NCI-H526 treated with DMSO at 0.1 percent for 48 hours (cell line): ENCODE measurements around the gene CBFA2T3.

ENCODE experiments used
- DNase-seq: peaks from one replicate; lab custom pipeline; 2025; lab: John Stamatoyannopoulos, UW

The CBFA2T3 gene

DNA sequence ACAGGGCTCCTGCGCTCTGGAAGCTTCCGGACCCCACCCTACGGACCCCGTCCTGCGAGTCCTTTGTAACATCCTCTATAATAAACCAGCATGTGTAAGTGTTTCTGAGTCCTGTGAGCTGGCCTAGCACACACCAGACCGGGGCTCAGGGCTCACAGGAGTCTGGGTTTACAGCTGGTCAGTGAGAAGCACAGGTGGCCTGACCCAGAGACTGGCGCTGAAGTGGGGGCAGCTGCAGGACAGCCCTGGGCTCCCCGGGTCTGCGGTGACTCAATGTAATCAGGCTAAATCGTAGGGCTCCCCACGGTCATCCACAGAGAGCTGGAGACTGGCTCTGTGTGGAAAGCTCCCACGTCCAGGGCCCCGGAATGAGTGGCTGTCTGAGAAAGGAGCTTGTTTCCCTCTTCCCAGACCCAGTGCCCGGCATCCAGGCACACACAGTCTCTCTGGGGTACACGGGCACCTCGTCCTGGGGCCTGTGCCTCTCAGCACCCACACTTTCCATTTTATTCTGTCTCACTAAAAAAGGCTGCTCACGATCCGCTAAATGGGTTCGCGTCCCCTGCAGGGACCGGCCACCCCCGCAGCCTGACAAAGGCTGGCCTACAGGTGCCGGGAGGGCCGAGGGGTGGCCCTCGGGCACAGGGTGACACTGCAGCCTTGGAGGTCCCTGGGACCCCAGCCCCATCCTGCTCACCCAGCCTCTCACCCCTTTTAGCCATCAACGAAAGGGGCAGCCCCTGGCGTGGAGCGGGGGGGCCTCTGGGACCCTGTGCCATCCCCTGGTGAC is 18.9 kb upstream of the CBFA2T3 start:
- DNase-seq = no peak

DNA sequence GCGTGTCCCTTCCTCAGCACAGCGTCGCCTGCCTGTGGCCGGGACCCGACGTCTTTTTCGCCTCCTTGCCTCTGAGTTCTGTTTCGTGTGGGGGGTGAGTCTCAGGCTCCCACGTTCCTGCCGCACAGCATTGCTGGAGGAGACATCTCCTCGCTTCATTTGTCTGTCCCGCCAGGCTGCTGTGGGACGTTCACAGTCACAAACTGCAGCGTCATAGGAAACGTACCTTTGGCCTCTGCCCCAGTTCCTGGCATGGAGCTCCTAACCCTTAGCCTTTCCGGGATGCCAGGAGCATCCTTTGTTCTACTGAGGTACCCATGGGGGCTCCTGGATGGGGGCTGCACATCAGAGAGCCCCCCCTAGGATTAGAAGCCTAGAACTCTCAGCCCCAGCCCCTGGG is 18.2 kb upstream of the CBFA2T3 start:
- DNase-seq = no peak

DNA sequence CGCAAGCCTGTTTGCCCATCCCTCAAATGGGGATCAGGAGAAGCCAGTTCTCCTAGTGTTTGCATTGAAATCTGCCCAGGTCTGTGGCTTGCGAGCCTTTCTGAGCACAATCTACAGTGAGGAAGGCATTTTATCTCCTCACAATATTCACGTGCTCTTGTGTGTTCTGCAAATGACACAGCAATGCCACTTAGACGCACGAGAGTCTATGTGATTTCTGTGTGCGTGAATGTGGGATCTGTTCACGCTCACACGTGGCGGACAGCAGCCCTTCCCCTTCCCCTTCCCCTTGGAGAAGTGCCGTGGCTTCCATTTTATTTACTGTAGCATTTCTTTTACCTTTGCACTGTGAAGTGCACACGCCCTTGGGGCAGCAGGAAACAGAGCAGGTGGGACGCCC is 17.7 kb upstream of the CBFA2T3 start:
- no peak for DNase-seq

DNA sequence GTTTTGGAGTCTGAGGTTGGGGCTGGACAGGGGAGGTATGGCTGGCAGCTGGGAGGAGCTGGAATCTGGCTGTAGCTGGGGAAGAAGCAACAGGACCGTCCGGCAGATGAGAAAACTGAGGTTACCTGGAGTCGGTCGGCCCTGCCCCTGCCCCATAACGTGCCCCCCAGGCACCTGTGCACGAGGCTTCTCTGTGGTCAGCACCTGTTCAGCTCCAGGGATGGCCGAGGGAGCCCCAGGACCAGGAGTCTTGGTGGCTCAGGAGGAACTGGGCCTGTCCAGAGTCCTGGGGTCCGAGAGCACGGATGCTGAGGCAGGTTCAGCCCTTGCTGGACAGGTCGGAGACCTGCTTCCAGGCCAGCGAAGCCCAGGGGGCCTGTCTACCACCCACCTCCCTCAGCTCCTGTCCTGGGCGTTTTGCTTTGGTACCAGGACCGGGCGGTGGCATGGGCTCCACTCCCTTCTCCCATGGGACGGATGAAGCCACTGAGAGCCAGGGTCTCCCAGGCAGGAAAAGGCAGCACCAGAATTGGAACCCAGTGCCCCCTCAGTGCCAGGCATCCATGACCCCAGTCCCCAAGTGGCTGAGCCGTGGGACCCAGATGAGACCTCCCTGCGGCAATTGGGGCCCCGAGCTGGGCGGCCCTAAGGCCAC is 17.1 kb upstream of the CBFA2T3 start:
- no peak for DNase-seq

DNA sequence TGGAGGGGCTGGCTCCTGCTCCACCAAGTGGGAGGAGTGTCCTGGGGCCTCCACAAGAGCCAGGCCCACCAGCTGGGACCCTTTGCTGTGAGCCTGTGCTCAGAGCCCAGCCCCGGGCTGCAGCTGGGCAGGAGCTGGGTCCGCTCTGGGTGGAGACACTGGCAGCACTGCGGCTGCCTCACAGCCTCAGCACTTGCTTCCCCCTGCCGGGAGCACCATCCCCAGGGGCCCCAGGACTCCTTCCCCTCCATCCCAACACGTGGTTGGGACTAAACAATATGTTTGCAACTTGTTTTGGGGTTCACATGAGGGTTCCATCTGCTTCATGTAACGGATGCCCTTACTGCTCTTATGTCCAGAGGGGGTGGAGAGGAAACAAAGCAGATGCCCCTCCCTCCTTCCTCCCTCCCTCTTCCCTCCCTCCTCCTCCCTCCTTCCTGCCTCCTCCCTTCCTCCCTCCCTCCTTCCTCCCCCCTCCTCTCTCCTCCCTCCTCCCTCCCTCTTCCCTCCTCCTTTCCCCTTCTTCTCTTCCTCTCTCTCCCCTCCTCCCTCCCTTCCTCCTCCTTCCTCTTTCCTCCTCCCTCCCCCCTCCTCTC is 16.3 kb upstream of the CBFA2T3 start:
- DNase-seq = no peak

DNA sequence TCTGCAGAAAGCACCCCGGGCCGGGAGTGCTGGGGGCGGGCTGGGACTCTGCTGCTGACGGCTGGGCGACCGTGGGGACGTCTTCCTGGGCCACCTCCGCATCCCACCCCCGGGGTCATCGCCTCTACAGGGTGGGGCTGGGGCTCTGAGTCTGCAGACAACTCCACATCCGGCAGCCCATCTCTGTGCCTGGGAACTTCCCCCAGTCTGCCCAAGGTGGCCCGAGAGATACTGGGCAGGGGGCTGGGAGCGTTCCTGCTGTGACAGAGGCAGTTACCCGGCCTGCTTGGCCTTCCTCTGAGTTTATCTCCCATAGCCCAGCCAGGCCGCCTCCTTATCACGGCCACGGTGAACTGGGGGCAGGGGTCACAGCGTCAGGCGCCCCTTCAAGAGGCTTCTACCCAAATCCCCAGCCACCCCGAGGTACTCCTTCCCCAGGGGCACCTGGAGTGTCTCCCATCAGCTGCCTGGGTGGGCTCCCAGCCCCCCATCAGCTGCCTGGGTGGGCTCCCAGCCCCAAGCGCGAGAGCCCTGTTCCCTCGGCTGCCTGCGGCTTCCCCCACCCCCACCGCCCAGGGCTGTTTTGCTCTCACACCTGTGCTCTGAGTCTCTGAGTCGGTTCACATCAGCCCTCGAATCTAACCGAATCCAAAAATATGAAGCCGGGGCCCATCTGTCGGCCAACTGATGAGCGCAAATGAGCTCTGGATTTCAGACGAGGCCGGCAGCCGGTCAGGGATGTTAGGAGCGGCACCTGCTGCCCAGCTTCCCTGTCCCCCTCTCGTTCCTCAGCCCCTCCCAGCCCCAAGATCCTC is 15.6 kb upstream of the CBFA2T3 start:
- DNase-seq = no peak

DNA sequence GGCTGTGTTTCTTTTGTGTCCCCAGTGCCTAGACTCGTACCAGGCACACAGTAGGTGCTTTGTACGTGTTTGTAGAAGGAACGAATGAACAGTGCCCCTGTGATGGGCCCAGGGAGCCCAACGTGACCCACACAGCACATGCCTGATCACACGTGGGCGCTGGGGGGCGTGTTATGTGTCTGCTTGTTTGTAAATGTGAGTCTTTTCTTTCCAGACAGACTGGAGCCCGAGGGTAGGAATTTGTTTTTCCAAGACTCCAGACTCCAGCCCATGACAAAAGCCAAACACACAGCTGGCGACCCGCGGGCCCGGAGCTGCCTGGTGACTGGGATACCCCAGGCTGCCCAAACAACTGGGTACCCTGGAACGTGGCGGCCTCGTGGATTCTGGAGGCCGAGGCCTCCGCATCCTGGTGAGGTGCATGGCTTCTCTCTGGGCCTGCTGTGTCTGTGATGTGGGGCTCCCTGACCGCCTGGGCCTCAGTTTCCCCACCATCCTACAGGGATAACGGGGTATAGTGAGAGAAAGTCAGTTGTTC is 14.9 kb upstream of the CBFA2T3 start:
- no peak for DNase-seq

DNA sequence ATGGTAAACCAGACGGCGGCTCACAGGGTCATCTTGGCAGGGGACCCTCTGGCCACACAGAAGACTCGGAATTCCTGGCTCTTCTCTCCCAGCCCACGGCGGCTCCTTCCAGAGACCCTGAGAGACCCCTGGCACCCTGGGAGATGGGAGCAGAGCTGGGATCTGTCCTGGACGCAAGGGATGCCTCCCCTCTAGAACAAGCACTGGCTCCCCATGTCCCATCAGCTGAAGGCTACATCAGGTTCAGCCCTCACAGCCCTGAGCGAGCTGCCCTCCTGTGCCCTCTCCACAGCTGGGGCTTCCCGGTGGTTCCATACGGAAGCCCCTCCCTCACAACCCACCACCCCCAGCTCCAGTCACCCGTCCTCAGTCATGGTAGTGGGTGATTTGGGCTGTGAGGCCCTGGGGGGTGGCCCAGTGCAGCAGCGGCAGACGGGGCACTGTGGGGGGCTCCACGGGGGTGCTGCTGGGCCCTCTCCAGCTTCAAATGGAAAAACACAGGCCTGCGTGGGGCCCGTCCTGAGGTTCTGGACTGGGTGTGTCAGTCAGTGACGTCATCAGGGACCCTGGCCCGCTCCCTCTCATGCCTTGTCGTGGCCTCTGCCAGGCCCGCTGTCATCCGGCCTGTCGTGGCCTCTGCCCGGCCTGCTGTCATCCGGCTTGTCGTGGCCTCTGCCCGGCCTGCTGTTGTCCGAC is 13.0 kb upstream of the CBFA2T3 start:
- no peak for DNase-seq

DNA sequence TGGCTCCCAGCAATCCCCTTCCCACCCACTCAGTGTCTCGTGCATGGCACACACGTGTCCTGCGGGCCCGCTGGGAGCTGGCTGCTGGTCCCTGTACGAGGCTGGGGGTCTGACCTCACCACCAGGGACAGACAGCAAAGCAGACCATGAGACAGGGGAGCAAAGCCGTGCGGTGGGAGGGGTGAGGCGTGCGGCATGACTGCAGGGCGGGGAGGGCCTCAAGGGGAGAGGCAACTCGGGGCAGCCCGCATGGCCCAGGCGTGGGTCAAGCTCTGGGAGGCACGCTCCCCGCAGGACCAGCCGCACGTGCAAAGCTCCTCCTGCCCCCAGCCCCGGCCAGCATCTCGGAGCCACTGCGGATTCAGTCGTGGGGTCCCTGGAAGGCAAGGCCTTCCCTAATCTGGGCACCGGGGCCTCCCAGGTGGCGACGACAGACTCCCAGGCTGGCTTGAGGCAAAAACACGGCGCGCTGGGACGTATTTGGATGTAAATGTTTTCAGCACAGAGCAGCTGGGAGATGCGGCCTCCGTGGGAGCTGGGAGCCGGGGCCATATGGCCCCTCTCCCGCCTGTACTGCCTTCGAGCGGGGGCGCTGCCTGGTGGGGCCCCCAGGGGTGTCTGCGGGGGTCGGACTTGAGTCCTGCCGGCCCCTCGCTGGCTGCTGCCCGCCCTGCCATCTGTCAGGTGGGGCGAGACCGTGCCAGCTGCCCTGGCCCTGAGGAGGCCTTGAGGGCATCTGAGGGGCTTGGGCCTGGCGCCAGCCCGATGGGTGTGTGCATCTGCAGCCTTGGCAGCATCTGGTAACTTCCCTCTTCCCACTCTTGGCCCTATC is 12.2 kb upstream of the CBFA2T3 start:
- DNase-seq = no peak

DNA sequence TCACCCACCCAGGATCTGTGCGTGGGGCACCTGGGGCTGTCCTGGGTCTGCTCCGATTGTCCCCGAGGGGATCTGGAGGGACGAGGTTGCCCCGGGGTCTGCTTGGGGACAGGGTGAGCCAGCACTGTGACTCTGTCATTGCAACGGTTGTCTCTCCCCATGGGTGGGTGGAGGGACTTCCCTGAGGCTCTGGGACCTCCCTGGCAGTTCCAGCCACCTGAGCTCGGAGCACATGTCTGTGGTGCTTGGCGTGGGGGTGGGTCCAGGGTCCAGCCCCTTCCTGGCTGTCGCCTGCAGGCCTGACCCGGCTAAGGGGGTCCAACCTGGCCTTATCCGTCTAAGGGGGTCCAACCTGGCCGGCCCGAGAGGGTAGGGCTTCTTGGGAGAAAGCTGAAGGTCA is 8.5 kb upstream of the CBFA2T3 start:
- DNase-seq = no peak

DNA sequence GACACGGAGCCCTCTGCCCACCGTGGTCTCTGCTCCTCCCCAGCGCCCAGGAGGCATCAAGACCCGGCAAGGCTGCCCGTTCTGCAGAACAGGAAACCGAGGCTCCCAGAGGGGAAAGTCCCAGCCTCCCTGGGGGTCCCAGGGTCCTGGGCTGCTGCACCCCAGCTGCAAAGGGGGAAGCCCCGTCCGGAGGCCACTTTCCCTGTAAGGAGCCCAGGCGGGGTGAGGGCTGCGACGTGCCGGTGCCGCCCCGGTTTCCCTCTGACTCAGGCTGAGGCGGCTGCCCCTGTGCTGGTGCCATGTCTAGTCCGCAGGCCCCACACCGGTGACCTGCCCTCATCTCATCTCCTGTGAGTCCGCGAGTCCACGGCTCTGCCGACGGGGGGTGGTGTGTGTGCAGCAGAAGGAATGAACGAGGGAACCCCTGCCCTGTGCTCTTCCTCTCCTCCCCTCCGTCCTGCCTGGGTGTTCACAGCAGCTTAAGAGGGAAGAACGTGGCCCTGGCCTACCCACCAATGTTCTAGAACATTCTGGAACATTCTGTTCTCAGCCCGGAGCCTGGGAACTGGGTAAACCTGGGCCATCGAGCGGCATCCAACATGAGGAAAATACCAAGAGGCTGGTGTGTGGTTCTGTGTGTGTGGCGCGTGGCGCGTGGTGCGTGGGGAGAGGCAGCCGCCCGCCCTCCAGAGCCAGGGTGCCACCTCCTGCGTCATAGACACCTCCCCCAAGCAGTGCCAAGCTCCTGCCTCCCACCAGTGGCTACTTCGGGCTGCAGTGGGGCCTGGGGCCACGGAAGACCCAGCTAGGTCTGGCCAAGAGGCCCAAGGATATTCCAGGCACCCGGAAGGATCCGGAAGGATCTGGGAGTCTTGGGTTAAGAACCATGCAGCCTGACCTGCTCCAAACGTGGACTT is 7.0 kb upstream of the CBFA2T3 start:
- DNase-seq = no peak

DNA sequence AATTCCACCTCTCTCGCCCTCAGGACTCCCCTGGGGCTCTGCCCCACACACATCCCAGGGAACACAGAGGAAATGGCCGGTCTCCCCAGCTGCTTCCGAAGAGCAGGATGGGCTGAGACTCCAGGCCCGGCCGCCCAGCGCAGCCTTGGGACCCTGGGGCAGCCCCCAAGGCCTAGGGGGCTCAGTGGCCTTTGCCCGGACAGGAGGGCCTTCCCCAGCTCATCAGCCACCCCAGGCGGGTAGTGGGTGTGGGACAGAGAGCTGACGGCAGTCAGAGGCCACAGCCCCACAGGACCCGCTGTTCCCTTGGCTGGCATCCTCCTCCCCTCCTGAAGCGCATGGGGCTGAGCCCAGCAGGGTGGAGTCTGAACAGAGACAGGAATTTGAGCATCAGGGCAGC is 6.2 kb upstream of the CBFA2T3 start:
- DNase-seq = no peak

DNA sequence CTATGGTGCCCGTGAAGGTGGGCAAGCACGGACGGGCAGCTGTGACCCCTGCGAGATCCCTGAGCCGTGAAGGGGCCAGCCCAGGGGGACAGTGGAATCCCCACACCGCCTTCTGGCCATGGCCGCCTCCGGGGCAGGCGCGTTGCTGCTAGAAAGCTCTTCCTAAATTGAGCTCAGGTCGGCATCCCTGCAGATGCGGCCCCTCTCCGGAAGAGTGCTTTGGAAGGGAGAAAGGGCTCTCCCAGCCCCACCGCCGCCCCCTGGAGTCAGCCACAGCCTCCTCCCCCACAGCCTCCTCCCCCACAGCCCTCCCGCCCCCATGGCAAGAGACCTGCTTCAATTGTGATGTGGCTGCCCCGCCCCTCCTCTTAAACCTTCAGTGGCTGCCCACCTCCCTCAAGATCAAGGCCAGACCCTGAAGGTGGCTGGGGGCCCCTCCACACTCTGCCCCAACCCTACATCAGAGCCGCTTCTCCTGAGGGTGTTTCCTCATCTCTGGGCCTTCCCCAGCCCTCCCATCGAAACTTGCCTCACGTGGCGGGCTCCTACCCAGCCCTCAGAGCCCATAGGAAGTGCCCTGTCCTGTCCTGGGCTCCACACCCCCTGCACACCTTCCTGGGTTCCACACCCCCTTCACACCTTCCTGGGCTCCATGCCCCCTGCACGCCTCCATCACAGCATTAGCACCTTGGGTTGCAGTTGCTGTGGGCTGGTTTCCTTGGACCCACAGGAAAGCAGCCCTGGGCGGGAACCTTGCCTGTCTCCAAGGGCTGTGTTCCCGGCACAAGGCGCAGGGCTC is 5.5 kb upstream of the CBFA2T3 start:
- DNase-seq = no peak

DNA sequence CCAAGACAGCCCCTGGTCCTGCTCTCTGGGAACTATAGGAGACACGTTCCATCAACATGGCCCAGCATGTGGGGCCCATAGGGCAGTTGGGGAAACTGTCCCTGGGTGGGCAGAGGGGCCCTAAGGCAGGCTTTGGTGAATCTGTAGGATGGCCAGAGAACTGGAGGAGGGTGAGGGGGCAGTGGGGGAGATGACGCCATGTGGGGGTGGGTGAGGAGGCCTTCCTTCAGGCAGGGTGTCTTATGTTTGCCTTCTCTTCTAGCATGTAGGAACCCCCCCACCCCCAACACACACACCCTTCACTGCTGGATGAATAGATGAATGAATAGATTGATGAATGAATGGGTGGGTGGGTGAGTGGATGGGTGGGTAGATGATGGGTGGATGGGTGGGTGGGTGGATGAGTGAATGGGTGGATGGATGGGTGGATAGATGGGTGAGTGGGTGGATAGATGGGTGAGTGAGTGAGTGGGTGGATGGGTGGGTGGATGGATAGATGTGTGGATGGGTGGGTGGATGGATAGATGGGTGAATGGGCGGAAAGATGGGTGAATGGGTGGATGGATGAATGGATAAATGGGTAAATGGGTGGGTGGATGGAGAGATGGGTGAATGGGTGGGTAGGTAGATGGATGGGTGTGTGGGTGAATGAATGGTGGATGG is 2.5 kb upstream of the CBFA2T3 start:
- DNase-seq = no peak

DNA sequence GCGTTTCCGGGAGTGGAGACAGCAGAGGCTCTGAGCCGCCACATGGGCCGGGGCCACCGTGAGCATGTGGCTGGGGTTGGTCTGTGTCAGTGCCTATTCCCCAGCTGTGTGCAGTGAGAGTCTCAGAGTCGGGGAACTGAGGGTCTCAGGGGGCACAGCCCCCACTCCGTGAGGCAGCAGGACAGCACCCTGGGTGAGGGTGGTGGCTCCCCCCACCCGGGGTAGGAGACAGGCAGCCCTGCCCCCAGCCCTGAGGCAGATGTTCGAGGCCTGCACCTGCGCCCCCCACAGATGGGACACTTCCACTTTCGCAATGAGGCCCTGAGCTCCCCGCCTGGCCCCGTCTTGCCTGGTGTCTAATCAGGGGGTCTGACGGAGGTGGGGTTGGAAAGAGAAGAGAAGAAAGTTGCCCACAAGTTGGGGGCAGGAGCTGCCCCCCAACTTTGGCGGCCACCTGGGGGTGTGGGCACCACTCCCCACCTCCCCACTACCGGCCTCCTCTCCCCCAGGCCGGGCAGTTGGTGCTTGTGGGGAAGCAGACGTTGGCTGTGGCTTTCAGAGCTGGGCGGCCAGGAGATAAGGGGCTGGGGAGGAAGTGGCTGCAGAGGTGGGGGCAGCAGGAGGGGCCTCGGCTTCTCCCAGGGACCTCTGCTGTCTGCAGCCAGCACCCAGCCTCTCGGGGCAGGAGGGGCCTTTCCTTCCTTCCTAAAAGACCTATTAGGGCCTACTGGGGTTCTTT is 1.8 kb upstream of the CBFA2T3 start:
- DNase-seq = no peak

DNA sequence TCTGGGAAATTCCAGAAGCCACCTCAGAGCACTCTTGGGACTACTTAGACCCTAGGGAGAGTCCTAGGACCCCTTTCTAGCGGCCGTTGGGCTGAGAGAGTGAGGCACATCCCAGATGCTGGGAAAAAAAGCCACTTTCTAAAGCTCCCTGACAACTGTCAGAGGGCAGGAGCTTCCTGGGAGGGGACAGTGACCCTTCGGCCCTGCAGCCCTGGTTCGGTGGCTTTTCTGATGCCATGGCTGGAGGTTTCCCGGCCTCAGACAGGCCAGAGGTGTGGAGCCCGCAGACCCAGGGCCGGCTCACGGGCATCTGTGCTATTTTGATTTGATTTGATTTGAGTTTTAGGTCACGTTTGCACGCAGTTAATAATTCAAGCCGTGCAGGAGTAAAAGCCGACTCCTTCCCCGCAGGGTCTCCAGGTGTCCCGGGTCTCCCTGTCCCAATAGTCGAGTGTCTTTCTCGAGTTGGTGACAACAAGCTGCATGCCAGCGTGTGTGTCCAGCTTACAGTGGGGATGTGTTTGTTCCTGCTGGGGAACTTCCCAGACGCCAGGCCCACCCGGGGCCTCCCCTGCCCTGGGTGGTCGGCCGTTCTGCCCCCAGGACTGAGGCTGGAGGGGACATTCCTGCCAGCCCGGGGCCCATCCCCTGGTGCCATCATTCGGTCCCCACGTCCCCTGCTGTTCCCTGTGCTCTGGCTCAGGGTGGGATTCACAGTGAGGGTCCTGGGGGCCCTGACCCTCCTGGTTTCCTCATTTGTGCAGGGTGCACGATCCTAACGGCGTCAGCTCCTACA is 1.0 kb upstream of the CBFA2T3 start:
- DNase-seq = no peak
